ENCODE measurements around the gene PLEKHA8. TPM values are rescaled to one million over a fixed set of nuclear protein-coding genes. Genes with fewer than 3 reads are reported as not detected.
A peak's percentile ranks its signal among the peaks of the same experiment; 100 is the strongest.

Gene PLEKHA8
- total RNA-seq, 4 donors from 2014 or later, result 6.1 to 24.4 (median 11.5) TPM

DNA sequence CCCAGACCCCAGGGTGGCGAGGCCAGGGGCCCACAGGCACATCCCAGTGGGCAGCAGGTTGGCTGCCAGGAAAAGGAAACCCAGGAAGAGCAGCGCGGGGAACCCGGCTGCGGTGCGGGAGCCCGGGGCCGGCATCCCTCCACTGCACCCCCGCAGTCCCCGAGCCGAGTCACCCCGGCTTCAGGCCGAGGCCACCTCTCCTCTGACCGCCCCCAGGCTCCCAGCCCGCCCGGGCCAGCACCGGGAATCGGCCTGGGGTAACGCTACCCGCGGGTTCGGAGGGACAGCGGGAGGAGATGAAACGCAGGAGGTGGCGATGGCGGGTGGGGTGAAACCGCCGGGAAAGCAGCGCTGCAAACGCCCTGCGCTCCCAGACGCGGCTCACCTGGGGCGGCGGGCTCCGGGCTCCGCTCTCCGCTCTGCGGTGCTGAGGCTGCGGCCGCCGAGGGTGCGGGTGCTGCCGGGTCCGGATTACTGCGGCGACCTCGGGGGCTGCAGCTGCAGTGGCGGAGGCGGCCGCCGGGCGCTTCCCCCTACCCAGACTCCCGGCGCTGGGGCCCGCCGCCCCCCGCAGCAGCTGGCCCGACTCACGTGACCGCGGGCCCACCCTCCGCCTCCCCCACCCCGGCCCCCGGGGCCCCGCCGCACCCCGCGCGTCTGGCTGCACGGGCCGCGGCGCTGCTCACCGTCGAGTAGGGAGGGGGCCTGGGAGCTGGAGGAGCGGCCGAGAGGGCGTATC, 38.8 kb upstream of the PLEKHA8 start, which contains the start of gene SCRN1:
TSS of gene SCRN1 (minus strand) at position 545 of the 739 bp plus-strand sequence. CDS start 20,734 bp downstream, outside the sequence.
- Histone ChIP-seq H3K4me1 (no peaks in the 10 kb centered on the region), H3K27ac (peak within 1 kb of the TSS; percentile 89 to 93), H3K9me3 (peaks cover 0 to 3% of the 10 kb centered on the region in 2 donors), H3K36me3 (no peaks in the 10 kb centered on the region), H3K27me3 (no peaks in the 10 kb centered on the region), H3K4me3 (peak within 1 kb of the TSS; percentile 79 to 88)
- intact Hi-C loops (cut with DNase I; ENCODE audit: low total_unique reads), result no loop called here
- DNase-seq, result peak; percentile 22 to 58
- TF ChIP-seq POLR2A (IDR thresholded peaks at IDR 0.05), result peak in 1 of 2 donors; percentile 52
- TF ChIP-seq, protein P1, sequence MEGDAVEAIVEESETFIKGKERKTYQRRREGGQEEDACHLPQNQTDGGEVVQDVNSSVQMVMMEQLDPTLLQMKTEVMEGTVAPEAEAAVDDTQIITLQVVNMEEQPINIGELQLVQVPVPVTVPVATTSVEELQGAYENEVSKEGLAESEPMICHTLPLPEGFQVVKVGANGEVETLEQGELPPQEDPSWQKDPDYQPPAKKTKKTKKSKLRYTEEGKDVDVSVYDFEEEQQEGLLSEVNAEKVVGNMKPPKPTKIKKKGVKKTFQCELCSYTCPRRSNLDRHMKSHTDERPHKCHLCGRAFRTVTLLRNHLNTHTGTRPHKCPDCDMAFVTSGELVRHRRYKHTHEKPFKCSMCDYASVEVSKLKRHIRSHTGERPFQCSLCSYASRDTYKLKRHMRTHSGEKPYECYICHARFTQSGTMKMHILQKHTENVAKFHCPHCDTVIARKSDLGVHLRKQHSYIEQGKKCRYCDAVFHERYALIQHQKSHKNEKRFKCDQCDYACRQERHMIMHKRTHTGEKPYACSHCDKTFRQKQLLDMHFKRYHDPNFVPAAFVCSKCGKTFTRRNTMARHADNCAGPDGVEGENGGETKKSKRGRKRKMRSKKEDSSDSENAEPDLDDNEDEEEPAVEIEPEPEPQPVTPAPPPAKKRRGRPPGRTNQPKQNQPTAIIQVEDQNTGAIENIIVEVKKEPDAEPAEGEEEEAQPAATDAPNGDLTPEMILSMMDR (IDR thresholded peaks at IDR 0.05), result peak in 2 of 4 experiments; percentile 16 to 39

DNA sequence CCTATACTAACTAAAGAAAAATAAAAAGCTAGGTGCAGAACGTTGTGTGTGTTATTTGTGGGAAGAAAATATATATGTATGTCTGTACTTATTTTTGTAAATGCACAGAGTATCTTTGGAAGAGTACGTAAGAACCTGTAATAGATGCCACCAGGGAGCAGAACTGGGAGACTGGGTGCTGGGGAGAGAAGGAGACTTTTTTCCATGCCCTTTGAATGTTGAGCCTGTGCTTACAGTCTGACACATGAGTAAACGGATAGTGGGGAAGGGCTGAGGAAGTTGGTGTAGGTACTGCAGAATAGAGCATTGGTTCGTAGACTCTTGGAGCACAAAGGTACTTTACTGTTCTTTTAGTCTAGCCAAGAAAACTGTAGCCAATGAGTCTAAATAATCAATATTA, 37.3 kb upstream of the PLEKHA8 start:
- no peak for DNase-seq
- TF ChIP-seq, protein P1 (IDR thresholded peaks at IDR 0.05), result no peak
- no peak for TF ChIP-seq POLR2A (IDR thresholded peaks at IDR 0.05)
- H3K4me1 ChIP-seq, result no peaks in the 10 kb centered on the region
- no peak overlapping the region for H3K27ac ChIP-seq
- H3K27me3 ChIP-seq, result no peaks in the 10 kb centered on the region
- H3K4me3 ChIP-seq, result no peak overlapping the region
- H3K36me3 ChIP-seq, result no peaks in the 10 kb centered on the region
- intact Hi-C loops (cut with DNase I; ENCODE audit: low total_unique reads), result no loop called here
- peaks cover 0 to 3% of the 10 kb centered on the region in 2 donors for H3K9me3 ChIP-seq

DNA sequence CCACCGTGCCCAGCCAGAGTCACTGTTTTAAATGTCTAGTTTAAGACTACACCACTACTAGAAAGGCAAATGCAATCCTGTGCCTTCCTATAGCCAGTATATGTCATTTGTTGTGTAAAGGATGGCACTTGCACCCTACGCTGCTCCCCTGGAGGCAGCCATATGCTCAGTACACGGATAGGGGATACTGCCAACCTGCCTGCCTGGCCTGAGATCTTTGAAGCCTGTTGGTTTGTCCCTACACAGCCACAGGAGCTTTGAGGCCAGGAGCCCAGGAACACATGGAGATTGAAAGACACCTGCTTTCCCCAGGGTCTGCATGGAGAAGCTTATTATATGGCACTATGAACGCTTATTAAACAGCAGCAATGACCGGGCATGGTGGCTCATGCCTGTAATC, 36.3 kb upstream of the PLEKHA8 start:
- DNase-seq, result no peak
- H3K27ac ChIP-seq, result no peak overlapping the region
- H3K36me3 ChIP-seq, result no peaks in the 10 kb centered on the region
- TF ChIP-seq POLR2A (IDR thresholded peaks at IDR 0.05), result no peak
- TF ChIP-seq, protein P1 (IDR thresholded peaks at IDR 0.05), result no peak
- H3K9me3 ChIP-seq, result peaks cover 0 to 3% of the 10 kb centered on the region in 2 donors
- no peak overlapping the region for H3K4me3 ChIP-seq
- H3K27me3 ChIP-seq, result no peaks in the 10 kb centered on the region
- intact Hi-C loops (cut with DNase I; ENCODE audit: low total_unique reads), result no loop called here
- no peaks in the 10 kb centered on the region for H3K4me1 ChIP-seq

DNA sequence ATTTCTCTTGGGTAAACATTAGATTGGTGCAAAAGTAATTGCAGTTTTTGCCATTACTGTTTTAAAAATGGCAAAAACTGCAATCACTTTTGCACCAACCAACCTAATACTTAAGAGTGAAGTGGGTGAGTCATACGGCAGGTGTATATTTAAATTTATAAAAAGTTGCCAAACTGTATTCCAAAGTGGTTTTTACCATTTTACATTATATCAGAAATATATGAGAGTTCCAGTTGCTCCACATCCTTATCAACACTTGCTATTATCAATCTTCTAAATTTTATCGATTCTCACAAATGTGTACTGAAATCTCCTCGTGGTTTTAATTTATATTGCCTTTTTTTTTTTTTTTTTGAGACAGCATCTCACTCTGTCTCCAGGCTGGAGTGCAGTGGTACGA, 35.1 kb upstream of the PLEKHA8 start:
- no peak for DNase-seq
- intact Hi-C loops (cut with DNase I; ENCODE audit: low total_unique reads), result no loop called here
- Histone ChIP-seq H3K4me1 (no peaks in the 10 kb centered on the region), H3K27me3 (no peaks in the 10 kb centered on the region), H3K36me3 (no peaks in the 10 kb centered on the region), H3K4me3 (no peak overlapping the region), H3K27ac (no peak overlapping the region), H3K9me3 (peaks cover 0 to 3% of the 10 kb centered on the region in 2 donors)
- TF ChIP-seq POLR2A (IDR thresholded peaks at IDR 0.05), result no peak
- TF ChIP-seq, protein P1 (IDR thresholded peaks at IDR 0.05), result no peak

DNA sequence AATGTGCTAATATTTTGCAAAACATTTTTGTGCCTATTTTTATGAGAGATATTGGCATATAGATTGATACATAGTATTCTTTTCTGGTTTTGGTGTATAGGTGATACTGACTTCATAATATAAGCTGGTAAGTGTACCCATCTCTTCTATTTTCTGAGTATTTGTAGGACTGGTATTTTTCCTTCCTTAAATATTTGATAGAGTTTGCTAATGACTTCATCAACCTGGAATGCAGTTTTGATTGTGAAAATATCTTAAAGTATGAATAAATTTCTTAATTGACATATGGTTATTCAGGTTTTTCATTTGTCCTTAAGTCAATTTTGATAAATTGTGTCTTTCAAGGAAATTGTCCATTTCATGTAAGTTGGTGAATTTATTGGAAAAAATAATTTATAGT, 32.6 kb upstream of the PLEKHA8 start:
- Histone ChIP-seq H3K4me1 (no peaks in the 10 kb centered on the region), H3K27me3 (no peaks in the 10 kb centered on the region), H3K36me3 (no peaks in the 10 kb centered on the region), H3K27ac (no peak overlapping the region), H3K9me3 (peaks cover 0 to 3% of the 10 kb centered on the region in 2 donors), H3K4me3 (no peak overlapping the region)
- intact Hi-C loops (cut with DNase I; ENCODE audit: low total_unique reads), result no loop called here
- no peak for TF ChIP-seq POLR2A (IDR thresholded peaks at IDR 0.05)
- TF ChIP-seq, protein P1 (IDR thresholded peaks at IDR 0.05), result no peak
- no peak for DNase-seq
